Central memory CD4-positive, alpha-beta T cell (primary cell): ENCODE measurements around the gene PRR16.

Source experiments
- DNase-seq: peaks from one replicate; pipeline ENCODE4 v3.0.0; 2022

Gene PRR16

GRCh38 chr5:120464627-120465435 lies 731 bp downstream of the PRR16 start:
- no peak for DNase-seq

- no peak for DNase-seq
Observed at GRCh38 chr5:120465436-120465961, 1.4 kb downstream of the PRR16 start.

GRCh38 chr5:120466341-120467006 lies 2.4 kb downstream of the PRR16 start:
- no peak for DNase-seq

GRCh38 chr5:120471971-120472370 lies 7.9 kb downstream of the PRR16 start:
- DNase-seq = no peak

- no peak for DNase-seq
Observed at GRCh38 chr5:120472911-120473310, 8.8 kb downstream of the PRR16 start.

- no peak for DNase-seq
Observed at GRCh38 chr5:120473332-120473731, 9.2 kb downstream of the PRR16 start.

GRCh38 chr5:120476063-120476462 lies 12.0 kb downstream of the PRR16 start:
- no peak for DNase-seq

- no peak for DNase-seq
Observed at GRCh38 chr5:120479066-120479465, 15.0 kb downstream of the PRR16 start.

GRCh38 chr5:120499876-120500563 lies 35.9 kb downstream of the PRR16 start:
- no peak for DNase-seq

GRCh38 chr5:120502531-120502930 lies 38.4 kb downstream of the PRR16 start:
- DNase-seq = no peak

GRCh38 chr5:120503341-120503740 lies 39.2 kb downstream of the PRR16 start:
- no peak for DNase-seq

- no peak for DNase-seq
Observed at GRCh38 chr5:120504057-120504456, 40.0 kb downstream of the PRR16 start.

GRCh38 chr5:120507197-120507596 lies 43.1 kb downstream of the PRR16 start:
- no peak for DNase-seq

- DNase-seq = no peak
Observed at GRCh38 chr5:120507800-120508463, 43.8 kb downstream of the PRR16 start.

- DNase-seq = no peak
Observed at GRCh38 chr5:120509053-120509452, 45.0 kb downstream of the PRR16 start.

GRCh38 chr5:120510098-120510637 lies 46.1 kb downstream of the PRR16 start:
- no peak for DNase-seq

- DNase-seq = no peak
Observed at GRCh38 chr5:120510994-120511686, 47.0 kb downstream of the PRR16 start.

- DNase-seq = no peak
Observed at GRCh38 chr5:120512068-120512467, 48.0 kb downstream of the PRR16 start.

GRCh38 chr5:120512791-120513650 lies 48.9 kb downstream of the PRR16 start:
- DNase-seq = no peak

GRCh38 chr5:120516805-120517204 lies 52.7 kb downstream of the PRR16 start:
- no peak for DNase-seq
